ENCODE data around the gene CLP1.

DNA sequence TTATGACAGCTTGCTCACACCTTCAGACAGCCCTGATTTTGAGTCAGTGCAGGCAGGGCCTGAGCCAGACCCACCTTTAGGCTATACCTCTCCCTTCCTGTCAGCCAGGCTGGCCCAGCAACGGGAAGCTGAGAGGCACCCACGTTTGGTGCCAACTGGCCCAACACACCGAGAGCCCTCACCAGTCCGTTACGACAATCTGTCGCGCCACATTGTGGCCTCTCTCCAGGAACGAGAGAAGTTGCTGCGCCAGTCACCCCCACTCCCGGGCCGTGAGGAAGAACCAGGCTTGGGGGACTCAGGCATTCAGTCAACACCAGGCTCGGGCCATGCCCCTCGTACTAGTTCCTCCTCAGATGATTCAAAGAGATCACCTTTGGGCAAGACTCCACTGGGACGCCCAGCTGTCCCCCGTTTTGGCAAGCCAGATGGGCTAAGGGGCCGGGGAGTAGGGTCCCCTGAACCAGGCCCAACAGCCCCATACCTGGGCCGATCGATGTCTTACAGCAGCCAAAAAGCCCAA, 41.3 kb downstream of the CLP1 start:
- TF ChIP-seq CTCF (IDR thresholded peaks at IDR 0.05) (no peak), POLR2AphosphoS5 (IDR thresholded peaks at IDR 0.05) (no peak), POLR2A (IDR thresholded peaks at IDR 0.05) (no peak)
